NCI-H128 (cell line): ENCODE results near the gene KDM2A.
A peak's percentile ranks its signal among the peaks of the same experiment; 100 is the strongest.
"Not testable (repeated sequence)": the region's sequence is repeated elsewhere in the genome, so short reads cannot be mapped to it uniquely, and the experiment has no call there.

Experiments
- DNase-seq: peaks from one replicate; lab custom pipeline; 2025; ENCODE audit not compliant: unreplicated experiment; lab: John Stamatoyannopoulos, UW

Gene KDM2A

DNA sequence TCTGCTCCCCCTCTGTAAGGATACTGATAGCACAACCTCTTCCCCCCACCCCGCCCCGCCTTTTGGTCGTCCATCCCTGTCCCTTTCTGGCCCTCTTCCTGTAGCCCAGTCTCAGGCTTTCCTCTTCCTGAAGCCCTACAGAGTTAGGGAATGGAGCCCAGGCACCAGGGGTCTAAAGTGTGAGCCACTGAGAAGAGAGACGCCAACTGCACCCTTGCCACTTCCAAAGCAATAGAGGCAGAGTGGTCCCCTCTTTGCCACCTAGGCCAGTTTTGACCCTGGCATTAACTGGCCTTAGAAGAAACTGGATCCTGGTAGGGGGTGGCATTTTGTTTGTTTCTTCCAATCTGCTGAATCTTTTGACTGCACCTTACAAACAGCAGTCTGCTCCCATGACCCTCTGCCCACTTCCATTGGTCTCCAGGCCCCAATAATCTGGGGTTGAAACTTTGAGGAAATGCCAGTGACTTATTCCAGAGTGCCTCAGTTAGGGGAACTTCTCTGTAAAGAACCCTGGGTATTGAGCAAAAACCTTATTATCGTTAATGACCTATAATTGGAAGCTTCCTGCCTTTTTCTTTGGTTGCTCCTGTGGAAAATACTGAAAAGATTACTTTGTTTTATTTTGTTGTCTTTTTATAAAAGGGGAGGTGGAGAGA lies 137.5 kb downstream of the KDM2A start:
- DNase-seq, result no peak

DNA sequence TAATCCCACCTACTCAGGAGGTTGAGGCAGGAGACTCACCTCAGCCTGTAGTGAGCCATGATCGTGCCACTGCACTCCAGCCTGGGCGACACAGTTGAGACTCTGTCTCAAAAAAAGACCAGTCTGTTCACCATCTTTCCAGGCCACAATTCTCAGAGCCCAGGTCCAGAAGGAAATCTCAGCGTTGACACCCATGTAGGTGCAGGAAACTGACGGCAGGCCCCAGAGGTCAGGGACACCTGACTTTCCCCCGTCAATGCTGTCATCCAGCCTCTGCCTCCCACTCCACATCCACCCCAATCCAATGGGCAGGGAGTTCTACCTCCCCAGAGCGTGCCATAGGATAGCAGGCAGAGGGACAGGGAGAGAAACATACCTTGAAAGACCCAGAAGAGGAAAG lies 141.3 kb downstream of the KDM2A start:
- no peak for DNase-seq

DNA sequence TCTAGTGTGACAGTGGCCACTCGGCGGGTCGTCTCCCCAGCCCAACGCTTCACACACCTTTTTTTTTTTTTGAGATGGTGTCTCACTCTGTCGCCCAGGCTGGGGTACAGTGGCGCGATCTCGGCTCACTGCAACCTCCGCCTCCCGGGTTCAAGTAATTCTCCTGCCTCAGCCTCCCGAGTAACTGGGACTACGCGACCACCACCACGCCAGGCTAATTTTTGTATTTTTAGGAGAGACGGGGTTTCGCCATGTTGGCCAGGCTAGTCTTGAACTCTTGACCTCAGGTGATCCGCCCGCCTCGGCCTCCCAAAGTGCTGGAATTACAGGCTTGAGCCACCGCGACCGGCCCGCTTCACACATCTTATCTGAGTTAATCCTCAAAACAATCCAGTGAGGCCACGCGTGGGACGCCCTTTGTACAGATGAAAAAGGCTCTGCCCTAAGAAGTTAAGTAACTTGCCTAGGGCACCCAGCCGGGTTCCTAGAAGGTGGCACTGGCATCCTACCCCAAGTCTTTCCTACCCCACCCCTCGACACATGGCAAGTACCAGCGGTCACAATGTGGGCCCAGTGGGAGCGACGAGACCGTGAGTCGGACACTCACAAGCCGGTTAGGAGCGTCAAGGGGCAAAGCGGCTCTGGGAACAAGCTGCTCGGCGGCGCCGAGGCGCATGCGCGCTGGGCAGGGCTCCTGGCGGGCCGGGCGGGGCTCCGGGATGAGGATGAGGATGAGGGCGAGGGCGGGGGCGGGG lies 142.0 kb downstream of the KDM2A start:
- not testable (repeated sequence) for DNase-seq

DNA sequence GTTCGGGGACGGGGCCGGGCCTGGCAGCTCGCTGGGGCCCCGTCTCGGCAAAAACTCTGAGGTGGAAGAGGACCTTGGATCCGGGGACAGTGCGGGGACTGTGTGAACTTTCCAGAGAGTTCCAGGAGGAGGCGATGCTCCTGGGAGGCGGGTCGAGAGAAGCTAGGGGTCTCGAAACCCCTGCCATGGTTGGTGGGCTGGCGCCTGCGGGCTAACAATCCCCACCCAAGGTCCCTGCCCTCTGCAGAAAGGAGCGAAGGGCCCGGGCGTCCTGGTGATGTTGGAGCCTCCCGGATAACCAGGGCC lies 142.5 kb downstream of the KDM2A start:
- DNase-seq, result no peak

DNA sequence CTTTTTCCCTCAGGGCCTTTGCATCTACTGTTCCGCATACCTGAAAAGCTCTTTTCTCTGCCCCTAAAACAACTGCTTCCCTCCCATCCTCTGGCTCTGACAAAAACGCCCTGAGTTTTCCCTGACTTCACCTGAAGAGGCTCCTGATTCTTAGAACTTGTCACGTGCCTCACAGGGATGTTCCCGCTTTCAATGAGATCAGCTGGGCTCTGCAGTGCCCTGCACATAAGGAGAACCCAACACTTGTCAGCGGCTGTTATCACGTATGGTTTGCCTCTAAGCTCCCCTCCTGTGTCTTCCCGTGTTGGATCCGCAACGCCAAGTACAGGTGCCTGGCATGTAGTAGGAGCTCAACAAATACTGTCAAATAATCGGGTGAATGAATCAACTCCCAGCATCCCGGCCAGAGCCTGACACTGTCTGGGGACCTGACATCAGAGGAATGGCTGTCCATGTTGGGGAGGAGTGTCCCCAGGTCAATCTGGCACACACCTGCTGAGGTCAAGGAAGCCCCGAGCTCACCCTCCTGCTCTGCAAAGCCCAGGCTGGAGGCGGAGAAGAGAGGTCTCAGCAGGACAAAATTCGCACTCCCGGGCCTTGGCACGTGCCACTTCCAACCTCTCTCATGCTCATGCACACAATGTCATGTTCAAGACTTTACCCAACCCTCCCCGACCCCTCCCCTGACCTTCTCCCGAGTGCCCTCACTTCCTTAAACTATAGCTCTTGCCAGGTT lies 143.1 kb downstream of the KDM2A start:
- no peak for DNase-seq

DNA sequence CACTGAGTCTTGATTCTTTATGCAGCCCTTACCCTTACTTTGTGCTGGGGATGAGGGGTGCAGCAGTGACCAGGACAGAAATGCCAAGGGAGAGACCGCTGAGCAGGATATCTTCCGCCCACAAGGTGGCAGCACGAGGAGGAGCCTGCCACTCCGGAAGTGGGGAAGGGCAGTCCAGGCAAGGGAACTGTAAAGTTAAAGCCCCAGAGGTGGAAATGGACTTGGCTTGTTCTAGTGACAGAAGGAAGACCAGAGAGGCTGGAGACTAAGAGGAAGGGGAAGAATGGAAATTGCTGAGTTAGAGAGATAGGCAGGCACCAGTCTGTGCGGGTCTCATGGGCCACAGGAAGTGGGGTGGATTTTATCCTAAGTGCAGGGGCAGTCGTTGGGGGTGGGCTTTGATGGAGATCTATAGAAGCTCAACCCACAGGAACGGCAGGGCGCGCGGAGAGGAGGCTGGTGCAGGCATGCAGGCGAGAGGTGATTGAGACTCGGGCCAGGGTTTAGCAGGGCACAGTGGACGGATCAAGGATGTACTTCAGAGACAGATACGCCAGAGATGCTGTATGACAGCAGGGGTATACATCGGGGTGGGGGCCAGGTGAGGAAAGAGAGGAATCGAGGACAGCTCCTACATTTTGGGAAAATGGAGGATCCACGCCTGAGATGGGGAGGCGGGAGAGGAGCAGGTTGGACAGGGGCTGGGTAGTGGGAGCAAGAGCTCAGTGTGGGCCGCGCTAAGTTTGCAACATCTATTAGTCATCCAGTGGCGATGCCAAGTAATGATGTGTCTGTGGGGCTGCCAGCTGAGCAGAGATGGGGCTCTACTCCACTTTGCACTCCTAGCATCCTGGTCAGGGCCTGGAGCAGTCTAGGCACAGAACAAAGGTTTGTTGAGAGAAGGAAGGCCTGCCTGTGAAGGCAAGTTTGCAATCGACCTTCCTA lies 143.9 kb downstream of the KDM2A start:
- peak; percentile 40 for DNase-seq

DNA sequence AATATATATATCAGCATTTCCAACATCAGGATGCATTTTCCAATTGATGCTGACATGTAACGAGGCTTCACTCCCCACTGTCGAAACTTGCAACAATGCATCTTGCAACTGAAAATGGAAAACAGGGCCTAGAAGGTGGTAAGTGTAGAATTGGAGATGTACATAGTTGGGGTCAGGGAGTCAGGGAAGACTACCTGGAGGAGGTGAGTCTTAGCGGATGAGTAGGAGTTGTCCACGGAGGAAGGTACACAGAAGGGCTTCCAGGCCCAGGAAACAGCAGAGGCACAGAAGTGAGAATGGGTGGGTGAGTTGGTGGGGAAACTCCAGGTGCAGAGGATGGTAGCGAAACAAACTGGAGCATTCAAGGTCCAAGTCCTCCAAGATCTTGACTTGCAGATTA lies 145.2 kb downstream of the KDM2A start:
- DNase-seq, result no peak

DNA sequence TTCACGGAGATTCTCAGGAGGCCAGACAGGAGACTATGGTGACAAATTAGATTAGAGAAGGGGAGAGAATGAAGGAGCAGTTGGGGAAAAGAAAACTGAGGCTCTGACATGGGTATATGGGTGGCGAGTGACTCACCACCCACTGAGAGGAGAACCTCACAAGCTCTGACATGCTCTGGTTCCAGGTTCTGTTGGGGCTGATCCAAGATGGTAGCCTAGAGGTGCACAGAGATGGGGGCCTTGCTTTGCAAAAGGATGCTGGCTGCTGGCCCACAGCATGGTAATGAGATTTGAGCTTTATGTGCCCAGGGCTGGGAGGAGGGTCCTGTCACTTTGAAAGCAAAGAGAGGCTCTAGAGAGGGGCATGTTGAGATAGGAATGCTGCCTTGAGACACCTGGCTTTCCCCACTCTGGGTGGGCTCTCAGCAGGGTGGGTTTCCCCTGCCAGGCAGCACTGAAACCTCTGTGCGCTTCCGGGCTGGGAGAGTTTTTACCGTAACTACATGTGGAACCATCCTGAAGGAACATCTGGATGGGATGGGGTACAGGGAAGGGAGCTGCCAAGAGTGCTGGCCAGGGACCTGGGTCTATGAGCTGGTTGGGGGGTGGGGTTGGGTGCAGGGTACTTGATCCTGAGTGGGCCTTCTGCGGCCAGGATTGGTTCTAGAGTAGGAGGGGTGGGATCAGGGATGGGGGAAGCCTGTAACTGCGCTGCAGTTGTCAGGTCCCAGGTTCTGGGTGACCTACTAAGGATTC lies 146.0 kb downstream of the KDM2A start:
- no peak for DNase-seq

DNA sequence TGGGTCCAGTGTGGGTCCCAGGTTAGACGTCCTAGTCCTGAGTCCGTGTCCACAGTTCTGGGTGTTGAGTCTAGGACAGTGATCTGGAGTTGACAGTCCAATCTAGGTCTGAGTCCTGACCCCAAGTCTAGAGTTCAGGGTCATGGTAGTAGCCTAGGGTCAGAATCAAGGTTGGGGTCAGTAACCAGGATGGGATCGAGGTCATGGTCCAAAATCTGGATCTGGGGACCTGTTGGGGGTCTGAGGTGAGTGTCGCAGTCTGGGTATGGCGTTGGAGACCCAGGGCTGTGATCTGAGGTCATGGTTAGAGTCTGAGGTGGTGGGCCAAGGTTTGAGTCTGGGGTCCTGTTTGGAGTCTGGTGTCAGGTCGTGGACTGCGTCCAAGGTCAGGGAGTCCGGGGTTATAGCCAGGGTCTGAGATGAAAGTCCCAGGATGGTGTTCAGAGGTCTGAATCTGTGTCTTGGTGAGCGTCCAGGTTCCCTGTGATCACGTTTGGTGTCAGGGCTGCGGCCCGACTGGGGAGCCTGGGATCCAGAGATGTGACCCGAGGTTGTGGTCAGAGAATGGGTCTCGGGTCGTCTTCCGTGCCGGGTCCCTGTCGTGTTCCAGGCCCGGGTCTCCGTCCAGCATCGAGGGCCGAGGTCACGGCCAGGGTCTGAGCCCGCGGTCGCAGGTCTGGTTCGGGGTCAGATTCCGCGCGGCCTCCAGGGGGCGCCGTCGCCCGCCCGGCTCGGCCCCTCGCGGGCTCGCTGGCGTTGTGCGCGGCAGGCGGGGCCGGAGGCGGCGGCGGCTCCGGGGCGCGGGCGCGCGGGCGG lies 146.8 kb downstream of the KDM2A start:
- peak; percentile 16 for DNase-seq

DNA sequence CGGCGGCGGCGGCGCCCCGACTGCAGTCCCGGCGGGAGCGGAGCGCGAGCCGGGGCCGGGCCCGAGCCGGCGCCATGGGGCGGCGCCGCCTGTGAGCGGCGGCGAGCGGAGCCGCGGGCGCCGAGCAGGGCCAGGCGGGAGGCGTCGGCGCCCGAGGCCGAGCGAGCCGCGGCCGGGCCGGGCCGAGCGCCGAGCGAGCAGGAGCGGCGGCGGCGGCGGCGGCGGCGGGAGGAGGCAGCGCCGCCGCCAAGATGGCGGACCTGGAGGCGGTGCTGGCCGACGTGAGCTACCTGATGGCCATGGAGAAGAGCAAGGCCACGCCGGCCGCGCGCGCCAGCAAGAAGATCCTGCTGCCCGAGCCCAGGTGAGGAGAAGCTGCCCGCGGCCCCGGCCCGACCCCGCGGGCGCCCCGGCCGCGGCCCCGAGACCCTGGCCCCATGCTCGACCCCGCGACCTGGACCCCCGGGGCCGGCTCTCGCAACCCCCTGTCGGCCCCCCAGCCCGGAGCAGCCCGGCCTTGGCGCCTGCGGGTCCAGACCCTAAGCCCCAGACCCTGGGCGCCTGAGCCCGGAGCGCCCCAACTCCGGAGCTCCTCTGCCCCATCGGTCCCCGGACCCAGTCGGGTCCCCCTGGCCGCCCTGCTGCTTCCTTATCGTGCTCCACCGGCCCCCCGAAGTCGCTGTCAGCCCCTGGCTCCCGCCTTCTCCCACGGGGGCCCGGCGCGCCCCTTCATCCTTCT lies 147.6 kb downstream of the KDM2A start, which contains the start of gene GRK2:
Gene GRK2, plus strand, starts transcription at position 25 of the 739 bp plus-strand sequence. Its CDS starts 227 bp downstream, at position 252.
- DNase-seq, result peak; percentile 13

DNA sequence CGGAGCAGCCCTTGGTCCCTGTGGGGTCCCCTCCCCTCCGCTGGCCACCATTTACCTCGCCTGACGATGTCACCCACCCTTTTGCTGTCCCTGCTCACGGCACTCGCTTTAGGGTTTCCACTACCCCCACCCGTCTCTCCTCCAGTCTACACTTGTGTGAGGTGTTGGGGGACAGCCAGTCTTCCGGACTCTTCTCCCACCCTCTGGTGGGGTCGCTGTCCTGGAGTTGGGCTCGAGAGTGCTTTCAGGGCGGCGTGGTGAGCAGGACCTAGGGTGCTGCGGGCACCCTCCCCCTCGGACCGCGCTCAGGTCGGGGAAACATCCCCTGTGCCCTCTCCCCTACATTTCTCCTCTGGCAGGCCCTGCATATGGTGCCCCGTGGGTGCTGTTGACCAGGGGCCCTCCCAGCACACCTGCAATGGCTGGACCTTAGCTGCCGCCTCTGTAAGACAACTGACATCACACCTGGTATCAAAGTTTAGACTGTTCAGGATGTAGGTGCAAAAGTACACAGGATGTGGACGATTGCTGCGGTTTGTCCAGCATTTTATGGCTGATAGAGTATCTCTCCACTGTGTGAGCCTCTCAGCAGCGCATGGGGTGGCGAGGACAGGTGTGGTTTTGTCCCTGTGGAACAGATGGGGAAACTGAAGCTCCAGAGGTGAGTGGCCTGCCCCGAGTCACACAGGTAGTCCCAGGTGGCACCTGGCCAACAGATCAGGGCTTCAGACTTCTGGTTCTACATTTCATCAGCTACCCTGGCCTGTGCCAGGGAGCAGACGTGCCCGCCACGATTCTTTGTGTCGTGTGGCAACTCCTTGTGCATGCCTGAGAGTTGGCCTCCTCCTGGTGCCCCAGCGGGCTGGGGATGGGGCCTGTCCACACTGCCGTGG lies 148.4 kb downstream of the KDM2A start:
- DNase-seq, result no peak

DNA sequence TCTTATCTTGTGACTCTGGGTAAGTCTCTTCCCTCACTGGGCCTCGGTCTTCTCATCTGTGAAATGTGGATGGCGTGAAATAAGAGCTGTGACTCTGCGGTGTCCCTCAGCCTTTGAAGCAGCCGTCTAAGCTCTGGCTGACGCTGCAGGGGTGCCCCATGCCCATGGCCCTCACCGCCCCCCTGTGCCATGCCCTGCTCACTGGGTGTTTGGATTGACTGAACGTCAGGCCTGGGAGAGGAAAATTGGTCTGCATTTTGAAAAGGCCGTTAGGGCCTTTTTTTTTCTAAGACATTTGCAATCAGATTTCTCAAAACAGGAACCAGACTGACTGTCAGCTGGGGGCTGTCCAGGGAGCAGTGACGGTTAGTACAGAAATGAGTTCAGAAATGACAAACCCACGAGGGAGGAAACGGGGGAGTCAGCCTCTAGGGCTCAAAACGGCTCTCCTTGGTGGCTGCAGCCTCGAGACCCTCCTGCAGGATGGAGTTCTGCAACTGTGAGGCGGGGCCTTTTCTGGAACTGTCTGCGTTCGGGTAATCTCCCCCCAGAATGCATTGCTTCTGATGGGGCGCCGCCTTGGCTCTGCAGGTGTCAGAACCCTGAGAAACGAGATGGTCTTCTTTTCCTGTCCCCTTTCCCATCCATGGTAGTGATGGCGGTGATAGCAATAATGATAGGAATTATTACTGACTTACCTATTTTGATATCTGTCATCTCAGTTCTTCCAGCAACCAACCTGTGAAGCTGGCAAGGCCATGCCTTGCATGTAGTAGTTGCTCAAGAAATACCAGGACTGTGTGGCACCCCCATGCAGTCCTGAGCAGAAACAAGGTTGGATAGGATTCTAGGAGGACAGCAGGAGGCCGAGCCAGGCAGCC lies 149.3 kb downstream of the KDM2A start:
- DNase-seq, result no peak

DNA sequence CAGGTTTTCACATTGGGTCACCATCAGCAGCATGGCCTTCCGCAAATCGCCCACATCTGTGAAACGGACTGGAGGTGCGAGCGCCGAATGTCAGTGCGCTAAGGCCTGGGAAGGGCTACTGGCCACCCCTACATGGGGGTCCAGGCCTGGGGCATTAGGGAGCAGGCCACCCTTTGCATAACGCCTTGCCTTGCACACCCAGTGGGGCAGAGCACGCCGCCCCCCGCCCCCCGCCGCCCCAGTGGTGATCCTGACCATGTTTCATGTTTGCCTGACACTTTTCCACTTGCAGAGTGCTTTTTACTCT lies 149.9 kb downstream of the KDM2A start:
- no peak for DNase-seq

DNA sequence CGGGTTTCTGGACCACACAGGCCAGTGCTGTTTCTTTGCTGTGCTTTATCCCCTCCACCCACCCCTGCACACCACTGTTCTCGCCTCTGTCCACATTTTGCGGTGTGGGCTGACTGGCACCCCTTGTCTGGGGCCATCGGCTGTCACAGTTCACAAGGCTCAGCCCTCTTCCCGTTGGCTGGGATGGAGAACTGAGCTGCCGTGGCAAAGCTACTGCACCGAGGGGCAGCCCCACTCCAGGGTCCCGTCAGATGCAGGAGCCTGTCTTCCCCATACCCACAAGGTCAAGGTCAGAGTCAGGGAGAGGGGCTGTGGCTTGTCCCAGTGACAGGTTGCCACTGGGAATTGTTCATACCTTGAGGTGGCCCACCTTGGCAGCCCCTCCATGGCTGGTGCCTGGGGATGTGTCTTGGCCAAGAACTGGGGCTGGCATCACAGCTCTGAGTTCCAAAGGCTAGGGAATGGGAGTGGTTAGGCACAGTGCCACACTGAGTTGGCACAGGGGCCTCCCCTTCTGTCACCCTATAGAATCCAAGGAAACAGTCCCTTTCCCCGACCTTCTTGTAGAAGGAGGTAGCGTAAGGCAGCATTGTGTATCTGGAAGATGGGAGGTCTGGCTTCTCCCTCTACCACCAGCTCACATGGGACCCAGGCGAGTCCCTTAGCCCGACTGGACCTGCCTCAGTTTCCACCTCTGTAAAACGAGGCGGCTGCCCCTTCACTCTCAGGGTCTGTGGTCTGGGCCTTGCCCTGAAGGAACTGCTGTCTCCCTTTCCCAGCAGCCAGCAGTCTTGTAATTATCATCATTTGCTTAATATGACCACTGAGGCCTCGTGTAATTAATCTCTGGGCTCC lies 150.6 kb downstream of the KDM2A start:
- DNase-seq, result no peak

DNA sequence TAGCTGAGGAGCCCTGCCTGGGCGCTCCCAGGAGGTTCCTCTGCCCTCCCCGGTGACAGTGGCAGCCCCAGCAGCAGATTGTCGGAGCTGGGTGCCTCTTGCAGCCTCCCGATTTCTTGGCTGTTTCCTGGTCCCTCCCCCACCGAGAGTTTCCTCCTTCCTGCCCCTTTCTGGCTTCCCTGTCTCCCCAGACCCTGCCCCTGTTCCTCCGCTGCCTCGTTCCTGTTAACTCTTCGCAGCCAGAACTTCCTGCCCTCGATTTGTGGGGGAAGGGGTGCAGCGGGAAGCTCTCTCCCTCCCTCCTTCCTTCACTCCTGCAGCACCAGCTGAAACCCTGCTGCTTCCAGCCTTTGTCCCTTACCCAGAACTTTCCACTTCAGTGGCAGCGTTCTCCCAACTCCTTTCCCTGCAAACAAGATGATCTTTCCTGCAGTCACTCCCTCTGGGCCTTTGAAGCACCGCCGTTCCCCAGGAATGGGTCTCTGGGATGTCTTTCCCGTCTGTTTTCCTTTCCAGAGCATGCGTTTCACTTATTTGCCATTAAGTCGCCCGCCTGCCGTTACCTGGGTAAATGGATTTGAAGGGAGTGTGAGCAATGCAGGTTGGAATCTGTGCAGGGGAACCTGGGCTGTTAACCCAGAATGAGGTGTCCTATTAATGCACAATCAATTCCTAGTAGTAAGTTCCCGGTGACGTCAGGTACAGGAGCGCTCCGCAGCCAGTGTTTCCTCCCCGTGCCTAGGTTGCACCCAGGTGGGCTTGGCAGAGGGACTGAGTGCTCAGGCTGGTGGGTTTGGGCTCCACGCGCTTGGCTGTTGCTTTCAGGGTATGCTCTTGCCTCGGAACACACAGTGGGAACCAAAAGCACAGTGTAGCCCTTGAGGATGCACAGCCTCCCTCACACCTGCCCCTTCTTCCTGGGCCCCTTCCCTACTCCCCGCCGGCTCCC lies 151.5 kb downstream of the KDM2A start:
- no peak for DNase-seq
